ENCODE data around the gene ACAP1.
"Not testable (repeated sequence)": the region's sequence is repeated elsewhere in the genome, so short reads cannot be mapped to it uniquely, and the experiment has no call there.

Gene ACAP1

DNA sequence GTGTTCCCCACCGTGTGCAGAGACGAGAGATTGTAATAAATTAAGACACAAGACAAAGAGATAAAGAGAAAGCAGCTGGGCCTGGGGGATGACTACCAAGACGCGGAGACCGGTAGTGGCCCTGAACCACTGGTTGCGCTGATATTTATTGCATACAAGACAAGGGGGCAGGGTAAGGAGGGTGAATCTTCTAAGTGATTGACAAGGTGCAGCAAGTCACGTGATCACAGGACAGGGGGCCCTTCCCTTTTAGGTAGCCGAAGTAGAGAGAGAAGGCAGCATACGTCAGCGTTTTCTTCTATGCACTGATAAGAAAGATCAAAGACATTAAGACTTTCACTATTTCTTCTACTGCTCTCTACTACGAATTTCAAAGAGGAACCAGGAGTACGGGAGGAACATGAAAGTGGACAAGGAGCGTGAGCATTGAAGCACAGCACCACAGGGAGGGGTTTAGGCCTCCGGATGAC, 3.7 kb upstream of the ACAP1 start:
- not testable (repeated sequence) for H3K4me3 ChIP-seq (ENCODE audit: low read depth in 1 of 2, low read length in 2 of 2); H3K27ac ChIP-seq (ENCODE audit: low read length); H3K9me3 ChIP-seq (ENCODE audit: control insufficient read depth in 1 of 2, low read length in 2 of 2); H3K36me3 ChIP-seq (ENCODE audit: control insufficient read depth in 1 of 2, insufficient read depth in 2 of 2, low read length in 2 of 2); H3K27me3 ChIP-seq (ENCODE audit: low read depth, low read length)
- H3K4me1 ChIP-seq (ENCODE audit: control insufficient read depth in 1 of 2, insufficient read depth in 2 of 2, low read length in 2 of 2), result peaks cover 8 to 20% of the 10 kb centered on the region in 2 donors

DNA sequence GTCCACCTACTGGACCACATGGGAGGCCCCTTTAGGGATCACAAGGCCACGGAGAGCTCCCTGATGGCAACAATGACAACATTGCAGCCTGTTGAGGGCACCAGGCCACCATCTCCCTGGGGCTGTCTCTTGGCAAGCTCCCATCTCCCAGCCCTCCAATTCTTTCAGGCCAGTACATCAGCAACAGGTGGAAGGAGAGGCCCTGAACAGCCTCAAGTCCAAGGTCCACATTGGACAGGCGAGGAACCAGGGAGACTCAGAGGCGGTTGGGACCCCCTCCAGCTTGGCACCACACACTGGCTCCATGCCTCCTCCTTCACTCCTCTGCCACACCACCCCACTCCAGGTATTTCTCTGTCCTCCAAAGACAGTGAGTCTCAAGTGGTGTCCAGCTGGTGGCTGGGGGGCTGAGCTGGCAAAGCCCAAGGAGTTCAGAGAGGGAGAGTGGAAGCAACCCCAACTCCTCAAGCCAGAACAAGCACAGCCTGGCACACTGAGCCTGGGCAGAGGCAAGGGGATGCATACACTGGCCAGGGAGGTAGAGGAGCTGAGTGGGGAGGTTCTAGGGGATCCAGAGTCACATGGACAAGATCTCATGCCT, 1.3 kb upstream of the ACAP1 start:
- Histone ChIP-seq H3K9me3 (ENCODE audit: control insufficient read depth in 1 of 2, low read length in 2 of 2) (no peaks in the 10 kb centered on the region), H3K4me1 (ENCODE audit: control insufficient read depth in 1 of 2, insufficient read depth in 2 of 2, low read length in 2 of 2) (peaks cover 0 to 7% of the 10 kb centered on the region in 2 donors), H3K27ac (ENCODE audit: low read length) (no peak overlapping the region), H3K27me3 (ENCODE audit: low read depth, low read length) (peaks cover 2% of the 10 kb centered on the region), H3K36me3 (ENCODE audit: control insufficient read depth in 1 of 2, insufficient read depth in 2 of 2, low read length in 2 of 2) (no peaks in the 10 kb centered on the region), H3K4me3 (ENCODE audit: low read depth in 1 of 2, low read length in 2 of 2) (no peak overlapping the region)

DNA sequence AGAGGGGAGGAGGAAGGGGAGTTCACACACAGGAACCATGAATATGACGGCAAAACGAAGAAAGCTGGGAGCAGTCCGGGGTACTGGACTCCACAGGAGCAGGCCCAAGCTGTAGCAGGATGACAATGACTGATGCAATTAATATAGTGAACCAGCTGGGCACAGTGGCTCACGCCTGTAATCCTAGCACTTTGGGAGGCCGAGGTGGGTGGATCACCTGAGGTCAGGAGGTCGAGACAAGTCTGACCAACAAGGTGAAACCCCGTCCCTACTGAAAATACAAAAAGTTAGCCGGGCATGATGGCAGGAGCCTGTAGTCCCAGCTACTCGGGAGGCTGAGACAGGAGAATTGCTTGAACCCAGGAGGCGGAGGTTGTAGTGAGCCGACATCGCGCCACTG, 564 bp upstream of the ACAP1 start:
- not testable (repeated sequence) for H3K27me3 ChIP-seq (ENCODE audit: low read depth, low read length); H3K4me3 ChIP-seq (ENCODE audit: low read depth in 1 of 2, low read length in 2 of 2); H3K36me3 ChIP-seq (ENCODE audit: control insufficient read depth in 1 of 2, insufficient read depth in 2 of 2, low read length in 2 of 2); H3K27ac ChIP-seq (ENCODE audit: low read length); H3K4me1 ChIP-seq (ENCODE audit: control insufficient read depth in 1 of 2, insufficient read depth in 2 of 2, low read length in 2 of 2); H3K9me3 ChIP-seq (ENCODE audit: control insufficient read depth in 1 of 2, low read length in 2 of 2)

DNA sequence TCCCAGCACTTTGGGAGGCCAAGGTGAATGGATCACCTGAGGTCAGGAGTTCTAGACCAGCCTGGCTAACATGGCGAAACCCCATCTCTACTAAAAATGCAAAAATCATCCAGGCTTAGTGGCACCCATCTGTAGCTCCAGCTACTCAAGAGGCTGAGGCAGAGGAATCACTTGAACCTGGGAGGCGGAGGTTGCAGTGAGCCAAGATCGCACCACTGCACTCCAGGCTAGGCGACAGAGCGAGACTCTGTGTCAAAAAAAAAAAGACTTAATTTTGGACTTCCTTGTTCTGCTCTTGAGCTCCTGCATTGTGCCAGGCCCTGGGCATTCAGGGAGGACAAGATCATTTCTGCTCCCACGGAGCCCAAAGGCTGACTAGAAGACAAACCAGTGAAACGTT, 1.3 kb downstream of the ACAP1 start:
- not testable (repeated sequence) for H3K27ac ChIP-seq (ENCODE audit: low read length); H3K27me3 ChIP-seq (ENCODE audit: low read depth, low read length); H3K9me3 ChIP-seq (ENCODE audit: control insufficient read depth in 1 of 2, low read length in 2 of 2); H3K4me3 ChIP-seq (ENCODE audit: low read depth in 1 of 2, low read length in 2 of 2); H3K36me3 ChIP-seq (ENCODE audit: control insufficient read depth in 1 of 2, insufficient read depth in 2 of 2, low read length in 2 of 2); H3K4me1 ChIP-seq (ENCODE audit: control insufficient read depth in 1 of 2, insufficient read depth in 2 of 2, low read length in 2 of 2)

- H3K9me3 ChIP-seq (ENCODE audit: control insufficient read depth in 1 of 2, low read length in 2 of 2), result no peaks in the 10 kb centered on the region
- H3K36me3 ChIP-seq (ENCODE audit: control insufficient read depth in 1 of 2, insufficient read depth in 2 of 2, low read length in 2 of 2), result no peaks in the 10 kb centered on the region
- no peak overlapping the region for H3K4me3 ChIP-seq (ENCODE audit: low read depth in 1 of 2, low read length in 2 of 2)
- no peak overlapping the region for H3K27ac ChIP-seq (ENCODE audit: low read length)
- H3K27me3 ChIP-seq (ENCODE audit: low read depth, low read length), result peaks cover 4% of the 10 kb centered on the region
- no peaks in the 10 kb centered on the region for H3K4me1 ChIP-seq (ENCODE audit: control insufficient read depth in 1 of 2, insufficient read depth in 2 of 2, low read length in 2 of 2)
Measured at GRCh38 chr17:7340179-7340578, 3.9 kb downstream of the ACAP1 start.

- H3K27ac ChIP-seq (ENCODE audit: low read length), result no peak overlapping the region
- H3K36me3 ChIP-seq (ENCODE audit: control insufficient read depth in 1 of 2, insufficient read depth in 2 of 2, low read length in 2 of 2), result no peaks in the 10 kb centered on the region
- H3K9me3 ChIP-seq (ENCODE audit: control insufficient read depth in 1 of 2, low read length in 2 of 2), result no peaks in the 10 kb centered on the region
- H3K4me1 ChIP-seq (ENCODE audit: control insufficient read depth in 1 of 2, insufficient read depth in 2 of 2, low read length in 2 of 2), result no peaks in the 10 kb centered on the region
- no peak overlapping the region for H3K4me3 ChIP-seq (ENCODE audit: low read depth in 1 of 2, low read length in 2 of 2)
- H3K27me3 ChIP-seq (ENCODE audit: low read depth, low read length), result peaks cover 4% of the 10 kb centered on the region
Measured at GRCh38 chr17:7341842-7342241, 5.5 kb downstream of the ACAP1 start.

- H3K9me3 ChIP-seq (ENCODE audit: control insufficient read depth in 1 of 2, low read length in 2 of 2), result no peaks in the 10 kb centered on the region
- H3K4me1 ChIP-seq (ENCODE audit: control insufficient read depth in 1 of 2, insufficient read depth in 2 of 2, low read length in 2 of 2), result peaks cover 0 to 2% of the 10 kb centered on the region in 2 donors
- H3K4me3 ChIP-seq (ENCODE audit: low read depth in 1 of 2, low read length in 2 of 2), result no peak overlapping the region
- H3K27me3 ChIP-seq (ENCODE audit: low read depth, low read length), result peaks cover 4% of the 10 kb centered on the region
- no peaks in the 10 kb centered on the region for H3K36me3 ChIP-seq (ENCODE audit: control insufficient read depth in 1 of 2, insufficient read depth in 2 of 2, low read length in 2 of 2)
- H3K27ac ChIP-seq (ENCODE audit: low read length), result no peak overlapping the region
Measured at GRCh38 chr17:7343250-7343649, 6.9 kb downstream of the ACAP1 start.

DNA sequence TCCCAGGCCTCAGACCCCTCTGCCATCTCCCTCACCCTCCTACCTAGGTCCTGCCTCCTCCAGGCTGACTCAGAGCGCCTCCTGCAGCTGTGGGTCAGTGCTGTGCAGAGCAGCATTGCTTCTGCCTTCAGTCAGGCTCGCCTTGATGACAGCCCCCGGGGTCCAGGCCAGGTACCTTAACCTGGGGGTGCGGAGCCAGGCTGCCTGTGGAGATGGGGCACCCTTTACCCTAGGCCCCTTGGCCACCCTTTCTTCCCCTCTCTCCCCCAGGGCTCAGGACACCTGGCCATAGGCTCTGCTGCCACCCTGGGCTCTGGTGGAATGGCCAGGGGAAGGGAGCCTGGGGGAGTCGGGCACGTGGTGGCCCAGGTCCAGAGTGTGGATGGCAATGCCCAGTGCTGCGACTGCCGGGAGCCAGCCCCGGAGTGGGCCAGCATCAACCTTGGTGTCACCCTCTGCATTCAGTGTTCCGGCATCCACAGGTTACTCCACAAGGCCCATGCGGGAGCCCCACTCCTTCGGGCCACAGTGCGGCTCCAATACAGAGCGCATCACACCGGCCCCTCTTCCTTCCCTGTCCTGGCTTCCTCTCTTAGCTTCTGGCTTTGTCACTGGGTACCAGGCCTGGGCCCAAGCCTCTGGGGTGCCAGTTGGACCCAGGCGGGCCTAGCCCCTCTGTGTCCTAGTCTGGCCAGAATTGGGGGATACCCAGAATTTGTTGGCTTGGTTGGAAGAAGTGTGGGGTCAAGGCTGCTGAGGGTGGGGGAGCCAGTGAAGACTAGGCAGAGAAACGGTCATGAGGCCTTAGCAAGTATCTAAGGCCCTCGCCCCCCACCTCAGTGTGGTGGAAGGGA, 10.7 kb downstream of the ACAP1 start:
- Histone ChIP-seq H3K4me3 (ENCODE audit: low read depth in 1 of 2, low read length in 2 of 2) (no peak overlapping the region), H3K4me1 (ENCODE audit: control insufficient read depth in 1 of 2, insufficient read depth in 2 of 2, low read length in 2 of 2) (peaks cover 5 to 23% of the 10 kb centered on the region in 2 donors), H3K36me3 (ENCODE audit: control insufficient read depth in 1 of 2, insufficient read depth in 2 of 2, low read length in 2 of 2) (peaks cover 0 to 6% of the 10 kb centered on the region in 2 donors), H3K9me3 (ENCODE audit: control insufficient read depth in 1 of 2, low read length in 2 of 2) (no peaks in the 10 kb centered on the region), H3K27ac (ENCODE audit: low read length) (no peak overlapping the region), H3K27me3 (ENCODE audit: low read depth, low read length) (no peaks in the 10 kb centered on the region)

DNA sequence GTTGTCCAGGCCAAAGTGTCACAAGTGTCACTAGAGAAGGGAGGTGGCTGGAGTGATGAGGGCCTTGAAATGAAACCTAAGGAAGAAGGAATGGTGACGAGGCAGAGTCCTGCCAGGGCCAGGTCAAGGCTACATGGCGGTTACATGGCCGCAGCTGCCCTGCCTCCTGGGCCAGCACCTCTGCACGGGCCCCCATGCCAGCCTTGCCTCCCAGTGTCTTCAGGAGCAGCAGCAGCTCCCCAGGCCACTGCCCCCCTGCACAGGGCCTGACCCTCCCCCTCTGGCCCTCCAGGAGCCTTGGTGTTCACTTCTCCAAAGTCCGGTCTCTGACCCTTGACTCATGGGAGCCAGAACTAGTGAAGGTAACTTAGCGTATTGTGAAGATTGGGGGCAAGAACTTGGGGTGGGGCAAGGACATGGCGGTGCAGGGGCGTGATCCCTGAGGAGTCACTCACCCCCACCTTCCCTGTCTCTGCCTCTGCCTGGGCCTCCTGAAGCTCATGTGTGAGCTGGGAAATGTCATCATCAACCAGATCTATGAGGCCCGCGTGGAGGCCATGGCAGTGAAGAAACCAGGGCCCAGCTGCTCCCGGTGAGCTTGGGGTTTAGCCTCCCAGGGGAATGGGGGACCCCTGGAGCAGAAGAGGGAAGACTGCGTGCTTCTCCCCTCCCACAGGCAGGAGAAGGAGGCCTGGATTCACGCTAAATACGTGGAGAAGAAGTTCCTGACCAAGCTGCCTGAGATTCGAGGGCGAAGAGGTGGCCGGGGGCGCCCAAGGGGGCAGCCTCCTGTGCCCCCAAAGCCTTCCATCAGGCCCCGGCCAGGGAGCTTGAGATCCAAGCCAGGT, 11.5 kb downstream of the ACAP1 start:
- Histone ChIP-seq H3K4me3 (ENCODE audit: low read depth in 1 of 2, low read length in 2 of 2) (no peak overlapping the region), H3K27ac (ENCODE audit: low read length) (no peak overlapping the region), H3K4me1 (ENCODE audit: control insufficient read depth in 1 of 2, insufficient read depth in 2 of 2, low read length in 2 of 2) (peaks cover 9 to 29% of the 10 kb centered on the region in 2 donors), H3K9me3 (ENCODE audit: control insufficient read depth in 1 of 2, low read length in 2 of 2) (no peaks in the 10 kb centered on the region), H3K36me3 (ENCODE audit: control insufficient read depth in 1 of 2, insufficient read depth in 2 of 2, low read length in 2 of 2) (peaks cover 0 to 9% of the 10 kb centered on the region in 2 donors), H3K27me3 (ENCODE audit: low read depth, low read length) (no peaks in the 10 kb centered on the region)

GRCh38 chr17:7348478-7349242, 12.3 kb downstream of the ACAP1 start:
- Histone ChIP-seq H3K36me3 (ENCODE audit: control insufficient read depth in 1 of 2, insufficient read depth in 2 of 2, low read length in 2 of 2) (peaks cover 0 to 9% of the 10 kb centered on the region in 2 donors), H3K4me1 (ENCODE audit: control insufficient read depth in 1 of 2, insufficient read depth in 2 of 2, low read length in 2 of 2) (peaks cover 11 to 37% of the 10 kb centered on the region in 2 donors), H3K9me3 (ENCODE audit: control insufficient read depth in 1 of 2, low read length in 2 of 2) (no peaks in the 10 kb centered on the region), H3K27ac (ENCODE audit: low read length) (no peak overlapping the region), H3K4me3 (ENCODE audit: low read depth in 1 of 2, low read length in 2 of 2) (no peak overlapping the region), H3K27me3 (ENCODE audit: low read depth, low read length) (no peaks in the 10 kb centered on the region)
